Forelimb muscle (tissue), 1 donor: ENCODE results near the gene SCAPER. TPM values are rescaled to one million over a fixed set of nuclear protein-coding genes. Genes with fewer than 3 reads are reported as not detected.
"Not testable (repeated sequence)": the region's sequence is repeated elsewhere in the genome, so short reads cannot be mapped to it uniquely, and the experiment has no call there.

Source experiments
- DNase-seq: peaks from one replicate; pipeline ENCODE4 v3.0.0-alpha.2; 2013; ENCODE audit warnings: low read depth
- polyA plus RNA-seq: library from polyadenylated mRNA; unstranded; fragments of 120-200 nt; gene quantifications from one replicate; pipeline ENCODE4 v1.2.1, GENCODE V29; 2013; ENCODE audit not compliant: insufficient read length

SCAPER gene
- polyA plus RNA-seq, 1 donor: 74.1 TPM

- DNase-seq: not testable (repeated sequence)
Observed at GRCh38 chr15:76850367-76850766, 54.8 kb downstream of the SCAPER start.

- no peak for DNase-seq
Observed at GRCh38 chr15:76846782-76847181, 58.4 kb downstream of the SCAPER start.

- no peak for DNase-seq
Observed at GRCh38 chr15:76844096-76844495, 61.0 kb downstream of the SCAPER start.

- DNase-seq: no peak
Observed at GRCh38 chr15:76843269-76843668, 61.9 kb downstream of the SCAPER start.

GRCh38 chr15:76840830-76841460 is 64.2 kb downstream of the SCAPER start:
- peak; percentile 1 for DNase-seq

- DNase-seq: no peak
Observed at GRCh38 chr15:76839173-76839572, 66.0 kb downstream of the SCAPER start.

GRCh38 chr15:76837474-76837873 is 67.7 kb downstream of the SCAPER start:
- DNase-seq: no peak

GRCh38 chr15:76829939-76830338 is 75.2 kb downstream of the SCAPER start:
- no peak for DNase-seq

- DNase-seq: no peak
Observed at GRCh38 chr15:76823890-76824289, 81.2 kb downstream of the SCAPER start.

GRCh38 chr15:76823303-76823702 is 81.8 kb downstream of the SCAPER start:
- DNase-seq: no peak

GRCh38 chr15:76818926-76819325 is 86.2 kb downstream of the SCAPER start:
- DNase-seq: not testable (repeated sequence)

- DNase-seq: no peak
Observed at GRCh38 chr15:76815421-76815820, 89.7 kb downstream of the SCAPER start.

GRCh38 chr15:76812381-76812780 is 92.8 kb downstream of the SCAPER start:
- no peak for DNase-seq

- no peak for DNase-seq
Observed at GRCh38 chr15:76809412-76810103, 95.6 kb downstream of the SCAPER start.

- DNase-seq: no peak
Observed at GRCh38 chr15:76803049-76803571, 102.0 kb downstream of the SCAPER start.

- no peak for DNase-seq
Observed at GRCh38 chr15:76802411-76802810, 102.7 kb downstream of the SCAPER start.

GRCh38 chr15:76799760-76800159 is 105.4 kb downstream of the SCAPER start:
- DNase-seq: no peak

GRCh38 chr15:76795217-76795616 is 109.9 kb downstream of the SCAPER start:
- no peak for DNase-seq

- DNase-seq: no peak
Observed at GRCh38 chr15:76793162-76793561, 112.0 kb downstream of the SCAPER start.

GRCh38 chr15:76791511-76791910 is 113.6 kb downstream of the SCAPER start:
- no peak for DNase-seq

GRCh38 chr15:76787273-76787672 is 117.9 kb downstream of the SCAPER start:
- no peak for DNase-seq

GRCh38 chr15:76776969-76777368 is 128.2 kb downstream of the SCAPER start:
- no peak for DNase-seq

GRCh38 chr15:76776480-76776879 is 128.7 kb downstream of the SCAPER start:
- no peak for DNase-seq
